Panc1 (cell line): ENCODE measurements around the gene ZNF622. TPM values are rescaled to one million over a fixed set of nuclear protein-coding genes. Genes with fewer than 3 reads are reported as not detected.

Source experiments
- ATAC-seq: fragments of 200-7000 bp; cut with Tn5 transposase; 2 replicates; pipeline ENCODE4 v1.9.1; 2020; ENCODE audit warnings: mild to moderate bottlenecking, moderate library complexity
- BruUV-seq: library from RNA; stranded (reverse); fragments of 400-500 nt; replicated peaks from 2 replicates; lab custom pipeline; 2021; lab: Mats Ljungman, UMichigan
- CTCF ChIA-PET: fragments of 300-600 bp; sonication (Branson Sonifier 250); formaldehyde crosslinking; loops from one replicate; lab custom pipeline; 2022; ENCODE audit warnings: antibody characterized with exemption; lab: Charles Lee
- POLR2A ChIA-PET: fragments of 300-600 bp; sonication (Branson Sonifier 250); formaldehyde crosslinking; loops from one replicate; lab custom pipeline; 2022; ENCODE audit warnings: antibody characterized with exemption; lab: Charles Lee
- DNase-seq: peaks from one replicate; pipeline ENCODE4 v3.0.0-alpha.2; 2010; ENCODE audit warnings: low read depth, low spot score
- H3K27ac ChIP-seq: 2 replicates; pipeline ENCODE4 v1.5.1; 2011; ENCODE audit warnings: mild to moderate bottlenecking, low read length, inconsistent platforms
- H3K27me3 ChIP-seq: fragments of 200-500 bp; sonication (Bioruptor generic); 2 replicates; pipeline ENCODE4 v1.6.0; 2014; ENCODE audit warnings: low read length, inconsistent platforms; ENCODE audit not compliant: control insufficient read depth, insufficient read depth
- H3K36me3 ChIP-seq: fragments of 200-500 bp; sonication (Bioruptor generic); 2 replicates; pipeline ENCODE4 v1.5.1; 2014; ENCODE audit warnings: inconsistent platforms, mild to moderate bottlenecking, low read length, moderate library complexity; ENCODE audit not compliant: control insufficient read depth, insufficient read depth
- H3K4me1 ChIP-seq: 2 replicates; pipeline ENCODE4 v1.5.1; 2011; ENCODE audit warnings: inconsistent platforms, mild to moderate bottlenecking, low read length, moderate library complexity; ENCODE audit not compliant: control insufficient read depth, insufficient read depth
- H3K4me3 ChIP-seq, 2 experiments: 2 replicates each; pipeline ENCODE4 v1.5.1; 2011 to 2012; ENCODE audit warnings: low read depth in 2 of 2, low read length in 2 of 2, mild to moderate bottlenecking in 2 of 2, inconsistent platforms in 1 of 2, moderate library complexity in 1 of 2
- H3K9me3 ChIP-seq: fragments of 200-500 bp; sonication (Bioruptor generic); 2 replicates; pipeline ENCODE4 v1.5.1; 2014; ENCODE audit warnings: low read depth, mild to moderate bottlenecking, inconsistent platforms, low read length, moderate library complexity; ENCODE audit not compliant: control insufficient read depth, insufficient read depth
- POLR2AphosphoS5 ChIP-seq: IDR thresholded peaks from 2 replicates; pipeline ENCODE4 v1.6.1; 2012; ENCODE audit warnings: mild to moderate bottlenecking, low read depth, low read length, moderate library complexity
- REST ChIP-seq, 2 experiments: IDR thresholded peaks; 2 replicates each; pipeline ENCODE4 v1.6.1; 2011 to 2012; ENCODE audit warnings: low read depth in 2 of 2, control low read depth in 1 of 2, low read length in 1 of 2, mild to moderate bottlenecking in 1 of 2, moderate library complexity in 1 of 2; ENCODE audit not compliant: insufficient read depth in 1 of 2
- SIN3A ChIP-seq: IDR thresholded peaks from 2 replicates; pipeline ENCODE4 v1.6.1; 2012; ENCODE audit warnings: low read depth, mild to moderate bottlenecking, low read length, moderate library complexity, borderline replicate concordance; ENCODE audit not compliant: insufficient read depth
- TCF7L2 ChIP-seq: IDR thresholded peaks from 2 replicates; pipeline ENCODE4 v1.6.1; 2011; ENCODE audit warnings: mild to moderate bottlenecking, low read depth, low read length, inconsistent platforms
- in situ Hi-C: cut with HindIII; loops from 2 replicates; pipeline ENCODE4 v1.10.0; 2016; ENCODE audit warnings: low sequenced_read_pairs, low pct_unique_long_range_greater_than_20kb
- intact Hi-C: fragments of 100-400 bp; cut with micrococcal nuclease; formaldehyde crosslinking; loops from one replicate; pipeline ENCODE4 v1.10.0; 2022; ENCODE audit not compliant: unreplicated experiment
- total RNA-seq: library from RNA; stranded (reverse); gene quantifications from one replicate; pipeline ENCODE4 v1.2.1, GENCODE V29; 2021; ENCODE audit not compliant: unreplicated experiment
- TF ChIP-seq, protein P1 (sequence below): fragments of 450-650 bp; IDR thresholded peaks from 2 replicates; pipeline ENCODE4 v1.5.1; 2017; ENCODE audit warnings: mild to moderate bottlenecking

The ZNF622 gene
- total RNA-seq, 1 experiment from 2014 or later, result 29.3 TPM

DNA sequence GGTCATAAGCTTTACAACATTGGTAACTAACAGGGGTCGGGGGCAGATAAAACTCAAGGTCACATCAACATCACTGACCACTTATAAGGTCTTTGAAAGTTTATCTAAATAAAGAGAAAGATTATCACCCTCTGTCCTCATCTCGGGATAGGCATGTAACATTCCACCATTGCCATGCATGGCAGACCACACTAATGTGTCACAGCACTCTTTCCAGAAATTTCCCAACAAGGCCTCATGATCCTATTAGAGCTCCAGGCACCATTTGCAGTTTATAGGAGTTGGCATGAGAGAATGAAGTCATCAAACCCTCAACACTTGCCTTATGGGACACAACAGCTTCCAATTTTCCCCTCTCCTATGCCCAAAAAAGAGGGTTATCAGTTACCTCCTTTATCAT lies 31.9 kb upstream of the ZNF622 start:
- Histone ChIP-seq H3K27me3 (no peaks in the 10 kb centered on the region), H3K4me1 (no peaks in the 10 kb centered on the region), H3K27ac (no peak overlapping the region), H3K36me3 (no peaks in the 10 kb centered on the region), H3K4me3 (no peak overlapping the region), H3K9me3 (no peaks in the 10 kb centered on the region)
- no peak for DNase-seq
- no TSS peak for BruUV-seq
- CTCF ChIA-PET, result no interaction called here
- intact Hi-C loops (no loop called here), in situ Hi-C loops (no loop called here)
- TF ChIP-seq, protein P1, sequence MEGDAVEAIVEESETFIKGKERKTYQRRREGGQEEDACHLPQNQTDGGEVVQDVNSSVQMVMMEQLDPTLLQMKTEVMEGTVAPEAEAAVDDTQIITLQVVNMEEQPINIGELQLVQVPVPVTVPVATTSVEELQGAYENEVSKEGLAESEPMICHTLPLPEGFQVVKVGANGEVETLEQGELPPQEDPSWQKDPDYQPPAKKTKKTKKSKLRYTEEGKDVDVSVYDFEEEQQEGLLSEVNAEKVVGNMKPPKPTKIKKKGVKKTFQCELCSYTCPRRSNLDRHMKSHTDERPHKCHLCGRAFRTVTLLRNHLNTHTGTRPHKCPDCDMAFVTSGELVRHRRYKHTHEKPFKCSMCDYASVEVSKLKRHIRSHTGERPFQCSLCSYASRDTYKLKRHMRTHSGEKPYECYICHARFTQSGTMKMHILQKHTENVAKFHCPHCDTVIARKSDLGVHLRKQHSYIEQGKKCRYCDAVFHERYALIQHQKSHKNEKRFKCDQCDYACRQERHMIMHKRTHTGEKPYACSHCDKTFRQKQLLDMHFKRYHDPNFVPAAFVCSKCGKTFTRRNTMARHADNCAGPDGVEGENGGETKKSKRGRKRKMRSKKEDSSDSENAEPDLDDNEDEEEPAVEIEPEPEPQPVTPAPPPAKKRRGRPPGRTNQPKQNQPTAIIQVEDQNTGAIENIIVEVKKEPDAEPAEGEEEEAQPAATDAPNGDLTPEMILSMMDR, result no peak
- TF ChIP-seq REST (IDR thresholded peaks at IDR 0.05; ENCODE audit: insufficient read depth in 1 of 2, low read depth in 2 of 2, low read length in 1 of 2), result no peak
- no peak for TF ChIP-seq TCF7L2
- TF ChIP-seq SIN3A, result no peak
- no peak for TF ChIP-seq POLR2AphosphoS5
- no peak for ATAC-seq
- POLR2A ChIA-PET, result no interaction called here

DNA sequence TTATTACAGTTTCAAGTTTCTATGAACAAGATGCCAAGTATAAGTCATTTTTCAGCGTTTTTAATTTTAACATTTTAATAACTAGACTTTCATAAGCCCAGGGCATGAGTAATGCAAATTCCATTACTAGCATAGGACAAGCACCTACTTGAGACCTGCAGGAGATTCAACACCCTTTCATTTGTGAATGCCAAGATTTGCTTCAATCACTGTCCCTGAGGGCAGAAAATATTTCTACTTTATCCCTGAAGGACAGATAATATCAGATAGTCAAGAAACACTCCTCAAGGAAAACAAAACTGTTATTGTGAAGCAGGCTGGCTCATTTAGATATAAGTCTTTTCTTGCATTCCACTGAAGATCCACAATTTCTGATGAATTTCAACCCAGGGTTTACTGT lies 27.7 kb upstream of the ZNF622 start:
- H3K27ac ChIP-seq, result no peak overlapping the region

More for the DNA sequence above, 27.7 kb upstream of the ZNF622 start:
- Histone ChIP-seq H3K9me3 (no peaks in the 10 kb centered on the region), H3K4me3 (no peak overlapping the region), H3K36me3 (no peaks in the 10 kb centered on the region), H3K4me1 (no peaks in the 10 kb centered on the region), H3K27me3 (no peaks in the 10 kb centered on the region)
- no peak for TF ChIP-seq SIN3A
- TF ChIP-seq POLR2AphosphoS5, result no peak
- no peak for TF ChIP-seq TCF7L2
- TF ChIP-seq, protein P1, result no peak
- no peak for TF ChIP-seq REST (IDR thresholded peaks at IDR 0.05; ENCODE audit: insufficient read depth in 1 of 2, low read depth in 2 of 2, low read length in 1 of 2)
- BruUV-seq, result no TSS peak
- ChIA-PET CTCF (no interaction called here), POLR2A (no interaction called here)
- in situ Hi-C loops, result no loop called here
- no peak for DNase-seq
- no peak for ATAC-seq
- intact Hi-C loops, result no loop called here
